Measurements from ENCODE around the gene MIER3.

The MIER3 gene

DNA sequence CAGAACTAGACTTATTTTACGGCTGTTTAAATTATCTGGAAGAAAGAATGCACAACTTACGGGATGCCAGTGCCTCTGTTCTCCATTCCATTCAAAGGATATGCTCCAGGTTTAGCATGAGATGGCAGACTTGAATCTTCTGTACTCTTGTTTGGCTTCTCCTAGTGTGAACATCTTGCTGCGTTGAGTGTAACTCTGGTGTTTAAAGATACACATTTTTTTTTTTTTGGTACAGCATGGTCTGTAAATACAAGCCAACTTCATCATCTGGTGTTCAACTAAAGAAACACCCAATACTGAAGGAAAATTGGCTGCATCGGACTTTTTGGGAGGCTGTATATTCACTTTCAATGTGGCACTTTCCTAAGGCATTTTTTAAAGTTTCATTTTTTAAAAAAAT, 7.4 kb upstream of the MIER3 start:
- no peak for DNase-seq

- no peak for DNase-seq
Measured at GRCh38 chr5:56958595-56958994, 6.7 kb upstream of the MIER3 start.

GRCh38 chr5:56954262-56954661, 2.3 kb upstream of the MIER3 start:
- DNase-seq, result no peak

- DNase-seq, result no peak
Measured at GRCh38 chr5:56951126-56951945, 587 bp downstream of the MIER3 start.

DNA sequence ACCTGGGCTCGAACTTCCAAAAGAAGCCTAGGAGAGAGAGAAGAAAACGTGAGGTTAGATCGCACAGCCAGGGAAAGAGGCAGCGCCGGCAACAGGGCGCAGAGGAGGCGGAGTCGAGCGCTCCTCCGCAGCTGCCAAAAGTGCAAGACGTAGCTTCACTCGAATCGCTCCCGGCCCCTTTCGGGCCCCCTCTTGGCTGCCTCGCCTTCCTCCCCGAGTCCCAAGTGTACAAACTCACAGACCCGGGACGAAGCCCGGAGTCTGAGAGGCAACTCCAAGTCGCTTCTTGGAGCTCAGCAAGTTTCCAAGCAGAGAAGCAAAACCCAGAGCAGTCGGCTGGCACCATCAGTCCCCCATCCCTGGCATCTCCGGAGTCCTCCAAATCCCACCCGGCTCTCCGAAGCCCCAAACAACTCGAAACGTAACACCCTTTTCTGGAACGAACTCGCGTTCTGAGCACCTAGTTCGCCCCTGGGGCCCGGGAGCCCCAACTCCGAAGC, 1.2 kb downstream of the MIER3 start:
- DNase-seq, result peak; percentile 27

DNA sequence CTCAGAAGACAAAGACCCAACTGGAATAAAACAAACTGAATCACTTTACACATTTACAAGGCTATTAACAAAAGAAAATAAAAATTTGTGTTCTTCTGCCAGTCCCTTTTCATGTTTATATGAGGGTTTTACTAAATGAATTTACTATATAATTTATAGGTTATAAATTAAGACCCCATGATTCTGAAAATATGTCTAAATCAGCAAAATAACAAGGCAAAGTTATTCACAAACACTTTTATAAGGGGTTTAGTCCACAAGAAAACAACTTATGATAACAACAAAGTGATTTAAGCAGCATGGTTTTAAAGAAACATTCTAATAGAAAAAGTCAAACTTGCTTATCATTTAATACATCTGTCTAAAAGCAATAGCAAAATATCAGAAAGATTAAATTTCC, 4.9 kb downstream of the MIER3 start:
- no peak for DNase-seq

DNA sequence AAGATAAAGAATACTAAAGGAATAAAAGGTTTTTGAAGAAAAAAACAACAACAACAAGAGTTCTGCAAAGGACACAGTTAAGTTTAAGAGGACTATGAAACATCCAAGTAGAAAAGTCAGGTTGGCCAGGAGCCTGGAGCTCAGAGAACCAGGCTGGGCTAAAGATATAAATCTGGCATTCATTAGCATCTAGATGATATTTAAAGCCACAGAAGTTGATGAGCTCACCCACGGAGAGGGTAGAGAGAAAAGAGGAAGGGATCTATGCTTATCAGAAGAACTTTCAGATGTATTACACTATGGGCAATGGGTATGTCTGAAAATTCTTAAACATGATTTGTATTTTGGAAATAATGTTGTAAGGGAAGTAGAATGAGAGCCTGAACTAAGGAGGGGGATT, 9.9 kb downstream of the MIER3 start:
- DNase-seq, result peak; percentile 18

DNA sequence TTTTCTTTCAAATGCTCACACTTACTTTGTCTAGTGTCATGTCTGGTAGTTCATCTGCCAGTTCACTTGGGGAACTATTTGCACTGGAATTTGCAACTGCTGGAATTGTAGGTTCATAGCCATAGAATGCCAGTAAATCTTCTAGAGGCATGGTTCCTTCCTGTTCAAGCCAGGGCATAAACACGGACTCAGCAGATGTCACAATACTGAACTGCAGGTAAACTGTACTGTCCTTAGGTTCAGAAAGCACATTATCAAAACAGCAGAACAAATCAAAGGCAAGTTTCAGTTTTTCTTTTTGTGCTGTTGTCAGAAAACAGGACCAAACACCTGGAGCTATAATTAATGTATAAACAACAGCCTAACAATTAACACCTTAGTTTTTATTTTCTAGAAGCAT, 13.1 kb downstream of the MIER3 start:
- DNase-seq, result no peak

DNA sequence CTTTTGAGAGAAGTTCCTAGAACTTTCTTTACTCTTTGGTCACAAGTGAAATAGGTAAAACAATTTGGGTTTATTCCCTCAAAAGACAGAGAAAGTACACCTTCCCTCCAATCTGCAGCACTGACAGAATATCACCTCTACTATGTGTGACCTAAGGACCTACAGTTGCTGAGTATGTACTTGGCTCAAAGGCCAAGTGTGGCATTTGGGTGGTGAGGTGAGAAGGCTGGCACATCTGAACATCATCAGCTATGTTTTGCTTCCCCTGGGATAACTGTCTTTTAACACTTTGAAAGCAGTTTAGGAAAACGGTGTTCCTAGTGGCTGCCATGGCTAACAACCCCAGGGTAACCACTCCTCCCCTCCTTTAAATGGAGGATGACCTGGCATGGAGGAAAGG, 17.6 kb downstream of the MIER3 start:
- no peak for DNase-seq

DNA sequence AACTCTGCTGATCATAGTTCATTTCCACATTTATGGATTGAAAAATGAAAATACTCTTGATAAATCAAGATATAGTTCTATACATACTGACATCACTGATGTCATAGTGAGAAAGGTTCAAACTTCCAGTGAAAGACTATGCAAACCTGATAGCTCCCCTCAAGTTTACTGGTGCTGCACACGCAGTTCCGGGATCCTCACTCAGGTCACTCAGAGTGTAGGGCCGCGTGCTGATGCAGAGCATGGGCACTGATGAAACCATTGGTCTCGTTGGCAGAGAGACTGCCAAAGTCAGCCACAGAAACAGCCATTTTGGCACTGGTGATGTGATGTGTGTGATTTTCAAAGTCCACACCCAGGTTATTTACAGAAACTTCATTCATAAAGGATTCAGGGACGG, 29.0 kb downstream of the MIER3 start:
- DNase-seq, result no peak

- DNase-seq, result no peak
Measured at GRCh38 chr5:56919942-56920662, 31.8 kb downstream of the MIER3 start.

GRCh38 chr5:56918054-56918453, 33.9 kb downstream of the MIER3 start:
- no peak for DNase-seq

DNA sequence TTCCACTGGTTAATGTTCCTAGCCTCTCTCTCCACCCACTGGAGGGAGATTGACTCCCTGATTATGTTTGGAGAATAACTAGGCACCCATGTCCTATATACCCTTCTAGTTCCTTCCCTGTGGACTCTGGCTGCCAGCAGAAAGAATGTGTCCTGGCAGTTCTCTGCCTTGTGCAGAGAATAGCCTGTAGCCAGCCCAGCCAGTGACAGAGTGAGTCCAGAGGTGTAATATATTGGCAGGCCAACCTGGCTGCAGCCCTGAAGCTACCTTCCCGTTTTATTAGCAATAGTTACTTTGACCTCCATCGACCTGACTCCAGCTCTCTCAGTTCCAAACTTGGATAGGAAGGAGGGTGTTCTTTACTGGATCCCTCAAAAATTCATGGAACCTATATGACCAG, 34.4 kb downstream of the MIER3 start:
- no peak for DNase-seq

GRCh38 chr5:56914678-56915077, 37.2 kb downstream of the MIER3 start:
- DNase-seq, result no peak

GRCh38 chr5:56913766-56914165, 38.2 kb downstream of the MIER3 start:
- no peak for DNase-seq

- peak; percentile 72 for DNase-seq
Measured at GRCh38 chr5:56910210-56910965, 41.5 kb downstream of the MIER3 start.

DNA sequence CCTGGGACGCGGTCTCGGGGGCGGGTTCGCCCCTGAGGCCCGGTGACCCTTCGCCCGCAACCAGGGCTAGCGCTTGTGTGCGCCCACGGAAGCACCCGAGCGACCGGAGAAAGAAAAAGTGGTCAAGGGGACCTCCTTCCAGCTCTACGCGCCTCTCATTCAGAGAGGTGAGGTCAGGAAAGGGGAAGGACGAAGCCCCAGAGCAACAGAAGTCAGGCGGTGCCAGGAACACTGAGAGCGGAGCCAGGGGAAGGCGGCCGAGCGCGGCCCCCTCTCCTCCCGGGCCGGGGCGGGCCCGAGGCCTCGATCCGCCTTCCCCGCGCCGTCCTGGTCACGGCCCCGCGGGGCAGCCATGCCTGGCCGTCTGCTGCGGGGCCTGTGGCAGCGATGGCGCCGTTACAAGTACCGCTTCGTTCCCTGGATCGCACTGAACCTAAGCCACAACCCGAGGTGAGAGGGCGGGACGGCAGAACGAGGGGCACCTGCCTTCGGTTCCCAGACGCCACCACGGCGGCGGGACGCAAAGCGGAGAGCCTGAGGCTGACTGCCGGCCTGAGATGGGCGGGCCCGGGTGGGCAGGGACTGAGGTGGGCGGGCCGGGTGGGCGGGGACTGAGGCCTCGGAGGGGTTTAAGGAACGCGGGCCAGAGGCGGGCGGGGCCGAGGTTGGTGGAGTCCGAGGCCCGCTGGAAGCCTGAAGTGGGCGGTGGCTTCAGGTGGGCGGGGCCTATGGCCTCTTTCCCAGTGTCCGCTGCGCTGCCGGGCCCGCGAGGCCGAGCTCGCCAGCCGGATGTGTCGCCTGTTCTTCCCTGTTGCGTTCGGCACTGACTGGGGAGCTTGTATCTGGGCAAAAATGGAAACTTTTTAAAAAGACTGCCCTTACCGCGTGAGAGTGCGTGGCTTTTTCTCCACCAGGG, 42.4 kb downstream of the MIER3 start, which contains the start of gene SETD9:
TSS of gene SETD9 (plus strand) at position 303 of the 916 bp plus-strand sequence. CDS start at position 353, 50 bp downstream.
- DNase-seq, result peak; percentile 96

DNA sequence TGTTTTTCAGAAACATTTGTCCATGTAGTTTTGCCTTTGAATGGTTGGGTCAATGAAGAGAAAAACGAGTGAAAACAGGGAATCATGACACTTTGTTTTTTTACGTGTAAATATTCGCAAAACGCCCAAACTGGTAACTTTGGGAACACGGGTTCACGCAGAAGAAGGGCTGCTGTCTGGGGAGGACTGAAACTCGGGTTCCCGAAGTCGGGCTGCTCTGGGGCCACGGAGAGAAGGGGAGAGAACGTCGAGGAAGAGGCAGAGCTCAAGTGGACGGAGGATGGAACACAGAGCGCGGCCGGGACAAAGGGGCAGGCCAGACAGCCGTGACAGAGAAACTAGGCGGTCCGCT, 43.0 kb downstream of the MIER3 start:
- no peak for DNase-seq

GRCh38 chr5:56900858-56901578, 50.9 kb downstream of the MIER3 start:
- peak; percentile 32 for DNase-seq

GRCh38 chr5:56900395-56900794, 51.5 kb downstream of the MIER3 start:
- DNase-seq, result peak; percentile 59

- no peak for DNase-seq
Measured at GRCh38 chr5:56898213-56898612, 53.7 kb downstream of the MIER3 start.

- DNase-seq, result no peak
Measured at GRCh38 chr5:56896763-56897162, 55.2 kb downstream of the MIER3 start.
